ENCODE data around the gene KRTAP21-1.
"Not testable (repeated sequence)": the region's sequence is repeated elsewhere in the genome, so short reads cannot be mapped to it uniquely, and the experiment has no call there.

KRTAP21-1 gene

DNA sequence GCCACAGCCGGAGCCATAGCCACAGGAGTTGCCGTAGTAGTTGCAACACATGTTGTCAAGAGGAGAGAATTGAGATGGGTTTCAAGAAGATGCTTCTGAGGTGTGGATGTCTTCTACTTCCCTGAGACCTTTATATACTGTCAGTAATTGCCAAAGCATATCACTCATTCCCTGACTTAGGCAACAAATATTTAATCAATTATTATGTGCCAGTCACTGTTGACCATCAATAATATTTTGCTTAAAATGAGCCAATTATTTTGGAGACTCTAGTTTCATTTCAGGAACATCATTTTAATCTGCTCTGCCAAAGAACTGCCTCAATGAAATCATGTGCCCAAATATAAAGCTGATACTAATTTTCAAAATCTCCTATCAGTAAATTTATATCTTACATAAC is at the start of gene KRTAP21-1:
Gene KRTAP21-1 (minus strand): TSS at position 101 of the 400 bp plus-strand sequence. CDS start 50 bp downstream, at position 51.
- DNase-seq (ENCODE audit: extremely low spot score); POLR2A ChIA-PET; CTCF ChIA-PET: not testable (repeated sequence)

DNA sequence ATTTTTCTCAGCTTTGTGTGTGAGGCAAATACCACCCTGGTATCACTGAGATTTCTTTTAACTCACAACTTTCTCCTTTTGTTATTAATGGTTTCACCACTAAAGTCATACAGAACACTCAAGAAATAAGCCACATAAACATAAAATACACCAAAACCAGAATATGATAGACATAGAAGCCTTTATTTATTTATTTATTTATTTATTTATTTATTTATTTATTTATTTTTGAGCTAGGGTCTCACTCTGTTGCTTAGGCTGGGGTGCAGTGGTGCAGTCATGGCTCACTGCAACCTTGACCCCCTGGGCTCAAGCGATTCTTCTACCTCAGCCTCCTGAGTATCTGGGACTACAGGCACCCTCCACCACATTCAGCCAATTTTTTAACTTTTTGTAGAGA is 45.4 kb upstream of the KRTAP21-1 start:
- no peak for DNase-seq (ENCODE audit: extremely low spot score)
- ChIA-PET CTCF (interaction anchor here (1.4 kb wide), 1 partner anchor 12 kb away, joined by 3 read pairs; no protein-coding TSS in a partner anchor), POLR2A (no interaction called here)
- TF ChIP-seq, protein P1, sequence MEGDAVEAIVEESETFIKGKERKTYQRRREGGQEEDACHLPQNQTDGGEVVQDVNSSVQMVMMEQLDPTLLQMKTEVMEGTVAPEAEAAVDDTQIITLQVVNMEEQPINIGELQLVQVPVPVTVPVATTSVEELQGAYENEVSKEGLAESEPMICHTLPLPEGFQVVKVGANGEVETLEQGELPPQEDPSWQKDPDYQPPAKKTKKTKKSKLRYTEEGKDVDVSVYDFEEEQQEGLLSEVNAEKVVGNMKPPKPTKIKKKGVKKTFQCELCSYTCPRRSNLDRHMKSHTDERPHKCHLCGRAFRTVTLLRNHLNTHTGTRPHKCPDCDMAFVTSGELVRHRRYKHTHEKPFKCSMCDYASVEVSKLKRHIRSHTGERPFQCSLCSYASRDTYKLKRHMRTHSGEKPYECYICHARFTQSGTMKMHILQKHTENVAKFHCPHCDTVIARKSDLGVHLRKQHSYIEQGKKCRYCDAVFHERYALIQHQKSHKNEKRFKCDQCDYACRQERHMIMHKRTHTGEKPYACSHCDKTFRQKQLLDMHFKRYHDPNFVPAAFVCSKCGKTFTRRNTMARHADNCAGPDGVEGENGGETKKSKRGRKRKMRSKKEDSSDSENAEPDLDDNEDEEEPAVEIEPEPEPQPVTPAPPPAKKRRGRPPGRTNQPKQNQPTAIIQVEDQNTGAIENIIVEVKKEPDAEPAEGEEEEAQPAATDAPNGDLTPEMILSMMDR (IDR thresholded peaks at IDR 0.05; ENCODE audit: control extremely low read depth, extremely low read depth, low read depth, missing control alignments) = no peak

DNA sequence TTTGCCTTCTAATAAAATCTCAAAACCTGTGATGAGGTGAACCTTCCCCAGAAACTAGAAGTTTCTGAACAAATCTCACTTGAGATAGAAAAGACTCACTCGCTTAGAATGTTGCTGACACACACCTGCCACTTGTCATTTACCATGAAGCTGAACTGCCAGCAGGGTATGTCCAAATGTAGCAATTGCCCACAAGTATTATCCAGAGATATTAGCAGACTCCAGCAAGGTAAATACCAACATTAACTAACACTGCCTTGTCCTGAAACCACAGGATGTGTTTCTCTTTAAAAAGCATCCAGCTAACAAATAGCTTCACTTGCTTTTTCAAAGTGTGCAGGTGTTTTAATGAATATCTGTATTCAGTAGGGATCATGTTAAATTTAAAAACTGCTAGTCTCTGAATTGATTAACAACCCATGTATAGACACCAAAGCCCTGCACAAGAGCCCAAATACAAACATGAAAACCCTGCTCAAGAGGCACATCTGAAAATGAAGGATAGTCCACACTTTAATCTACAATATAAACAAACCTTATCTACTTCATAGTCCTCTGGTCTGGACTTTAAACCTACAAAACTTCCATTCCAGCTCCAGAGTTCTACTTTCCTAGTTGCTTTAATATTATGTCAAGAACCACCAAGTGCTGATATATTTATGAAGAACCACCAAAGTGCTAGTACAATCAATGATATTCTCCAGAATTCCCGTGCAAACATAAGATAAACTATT is 38.5 kb upstream of the KRTAP21-1 start:
- TF ChIP-seq, protein P1 (IDR thresholded peaks at IDR 0.05; ENCODE audit: control extremely low read depth, extremely low read depth, low read depth, missing control alignments) = no peak
- ChIA-PET POLR2A (no interaction called here), CTCF (no interaction called here)
- DNase-seq (ENCODE audit: extremely low spot score) = no peak

DNA sequence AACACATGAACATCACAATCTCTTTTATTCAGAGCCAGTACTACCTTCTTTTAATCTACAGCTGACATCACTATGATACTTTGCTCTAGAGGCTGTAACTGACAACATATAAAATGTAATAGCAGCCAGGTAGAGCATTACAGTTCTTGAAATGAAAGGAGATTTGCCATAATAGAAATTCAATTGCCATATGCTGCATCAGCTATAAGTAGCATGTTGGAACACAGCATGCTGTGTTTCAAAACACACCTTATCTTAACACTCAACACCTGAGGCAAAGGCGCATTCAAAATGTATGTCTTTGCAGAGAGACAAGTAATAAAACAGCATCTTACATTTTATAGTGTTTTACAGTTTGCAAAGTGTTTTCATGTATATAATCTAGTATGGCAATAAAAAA is 24.0 kb upstream of the KRTAP21-1 start:
- no peak for DNase-seq (ENCODE audit: extremely low spot score)
- TF ChIP-seq, protein P1 (IDR thresholded peaks at IDR 0.05; ENCODE audit: control extremely low read depth, extremely low read depth, low read depth, missing control alignments) = no peak
- POLR2A ChIA-PET = no interaction called here
- CTCF ChIA-PET = no interaction called here

DNA sequence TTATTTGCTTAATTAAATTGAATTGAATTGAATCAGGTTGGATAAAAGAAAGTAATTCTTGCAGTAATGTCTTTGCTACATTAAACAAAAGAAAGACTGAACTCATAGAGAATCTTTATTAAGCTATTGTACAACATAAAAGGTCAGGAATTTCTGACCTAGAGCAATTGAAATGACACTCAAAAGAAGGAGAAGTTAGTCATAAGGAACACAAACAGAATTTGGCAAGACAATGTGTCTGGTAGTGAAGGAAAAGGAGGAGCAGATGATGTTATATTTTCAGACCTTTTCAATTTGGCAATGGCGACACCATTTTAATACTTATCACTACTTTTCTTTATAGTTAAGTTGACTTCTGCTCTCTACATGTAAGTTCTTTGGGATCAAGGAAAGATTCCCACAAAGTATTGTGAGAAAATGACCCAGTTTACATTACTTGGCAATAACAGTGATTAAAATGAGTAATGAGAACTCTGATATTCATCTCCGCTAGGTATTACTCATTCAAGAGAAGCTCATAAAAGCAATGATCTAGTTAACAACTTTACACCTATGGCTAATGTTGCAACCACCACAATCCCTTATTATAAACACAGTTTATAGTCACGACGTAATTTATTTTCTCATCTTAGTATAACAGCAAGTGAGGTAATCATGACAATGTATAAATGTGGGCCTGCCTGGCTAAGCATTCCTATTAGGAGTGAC is 14.7 kb upstream of the KRTAP21-1 start:
- no peak for DNase-seq (ENCODE audit: extremely low spot score)
- POLR2A ChIA-PET = no interaction called here
- CTCF ChIA-PET = no interaction called here
- TF ChIP-seq, protein P1 (IDR thresholded peaks at IDR 0.05; ENCODE audit: control extremely low read depth, extremely low read depth, low read depth, missing control alignments) = no peak

DNA sequence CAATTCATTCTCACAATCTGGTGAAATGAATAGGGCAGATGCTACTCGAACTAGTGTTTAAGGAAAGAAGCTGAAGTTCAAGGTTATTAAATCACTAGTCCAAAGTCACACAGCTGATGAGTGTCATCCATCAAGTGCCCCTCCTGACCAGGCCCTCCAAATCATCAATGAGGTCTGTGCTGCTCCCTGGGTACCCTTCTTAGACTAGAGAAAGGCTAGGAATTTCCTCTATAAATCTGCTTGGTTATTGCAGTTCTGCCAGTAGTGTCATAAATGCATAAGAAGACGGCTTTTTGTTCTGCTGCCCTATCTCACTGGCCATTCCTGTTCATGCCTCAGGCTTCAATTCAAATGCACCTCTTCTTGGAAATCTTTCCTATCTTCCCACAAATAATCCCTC is 5.5 kb upstream of the KRTAP21-1 start:
- DNase-seq (ENCODE audit: extremely low spot score) = no peak
- POLR2A ChIA-PET = no interaction called here
- TF ChIP-seq, protein P1 (IDR thresholded peaks at IDR 0.05; ENCODE audit: control extremely low read depth, extremely low read depth, low read depth, missing control alignments) = no peak
- CTCF ChIA-PET = no interaction called here

DNA sequence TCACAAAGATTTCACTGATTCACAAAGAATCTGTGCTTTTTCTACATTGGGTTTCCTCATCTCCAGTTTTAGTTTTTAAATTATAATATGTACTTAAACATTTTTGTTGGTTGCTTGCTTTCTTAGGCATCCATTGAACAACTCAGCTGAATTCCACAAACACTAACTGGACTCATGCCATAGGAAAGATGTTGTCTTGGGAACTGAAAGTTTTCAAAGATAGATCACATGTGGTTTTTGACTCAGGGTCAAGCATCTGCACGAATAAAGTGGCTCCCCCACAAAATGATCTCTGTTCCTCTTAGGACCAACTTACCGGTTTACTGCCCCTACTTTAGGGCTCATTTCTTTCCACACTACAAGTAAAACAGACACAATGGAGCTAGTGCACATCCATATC is 3.1 kb upstream of the KRTAP21-1 start:
- TF ChIP-seq, protein P1 (IDR thresholded peaks at IDR 0.05; ENCODE audit: control extremely low read depth, extremely low read depth, low read depth, missing control alignments) = no peak
- ChIA-PET POLR2A (no interaction called here), CTCF (no interaction called here)
- no peak for DNase-seq (ENCODE audit: extremely low spot score)
